GM19099 (cell line): Measurements from ENCODE around the gene STAMBP.

Experiments used
- POLR2A ChIP-seq: IDR thresholded peaks from 3 replicates; pipeline ENCODE4 v1.6.1; 2011; ENCODE audit warnings: low read depth; ENCODE audit not compliant: insufficient read length; ENCODE audit errors: extremely low read depth

STAMBP gene

GRCh38 chr2:73910873-73911547 is 82.2 kb downstream of the STAMBP start:
- no peak for TF ChIP-seq POLR2A

GRCh38 chr2:73911548-73912208 is 82.9 kb downstream of the STAMBP start:
- no peak for TF ChIP-seq POLR2A

GRCh38 chr2:73913414-73914054 is 84.8 kb downstream of the STAMBP start:
- no peak for TF ChIP-seq POLR2A

GRCh38 chr2:73914667-73915066 is 85.9 kb downstream of the STAMBP start:
- TF ChIP-seq POLR2A, result no peak

- TF ChIP-seq POLR2A, result no peak
These were observed 86.8 kb downstream of the STAMBP start for GRCh38 chr2:73915437-73915993.

GRCh38 chr2:73916666-73917065 is 87.9 kb downstream of the STAMBP start:
- TF ChIP-seq POLR2A, result no peak

GRCh38 chr2:73917296-73917695 is 88.5 kb downstream of the STAMBP start:
- TF ChIP-seq POLR2A, result no peak

- no peak for TF ChIP-seq POLR2A
These were observed 89.0 kb downstream of the STAMBP start for GRCh38 chr2:73917696-73918207.

- no peak for TF ChIP-seq POLR2A
These were observed 90.1 kb downstream of the STAMBP start for GRCh38 chr2:73918856-73919255.

- no peak for TF ChIP-seq POLR2A
These were observed 91.0 kb downstream of the STAMBP start for GRCh38 chr2:73919596-73920228.

GRCh38 chr2:73920577-73921545 is 92.1 kb downstream of the STAMBP start:
- TF ChIP-seq POLR2A, result no peak

GRCh38 chr2:73921581-73921980 is 92.8 kb downstream of the STAMBP start:
- no peak for TF ChIP-seq POLR2A

- TF ChIP-seq POLR2A, result no peak
These were observed 93.9 kb downstream of the STAMBP start for GRCh38 chr2:73922681-73923080.
